OCI-M1 (cell line): ENCODE results near the gene POLR3K.
"Not testable (repeated sequence)": the region's sequence is repeated elsewhere in the genome, so short reads cannot be mapped to it uniquely, and the experiment has no call there.

Experiments used
- DNase-seq: peaks from one replicate; lab custom pipeline; 2025; lab: John Stamatoyannopoulos, UW

The POLR3K gene

GRCh38 chr16:63998-64913, 10.8 kb upstream of the POLR3K start:
- no peak for DNase-seq

GRCh38 chr16:63466-63865, 10.1 kb upstream of the POLR3K start:
- no peak for DNase-seq

GRCh38 chr16:62968-63391, 9.6 kb upstream of the POLR3K start:
- no peak for DNase-seq

DNA sequence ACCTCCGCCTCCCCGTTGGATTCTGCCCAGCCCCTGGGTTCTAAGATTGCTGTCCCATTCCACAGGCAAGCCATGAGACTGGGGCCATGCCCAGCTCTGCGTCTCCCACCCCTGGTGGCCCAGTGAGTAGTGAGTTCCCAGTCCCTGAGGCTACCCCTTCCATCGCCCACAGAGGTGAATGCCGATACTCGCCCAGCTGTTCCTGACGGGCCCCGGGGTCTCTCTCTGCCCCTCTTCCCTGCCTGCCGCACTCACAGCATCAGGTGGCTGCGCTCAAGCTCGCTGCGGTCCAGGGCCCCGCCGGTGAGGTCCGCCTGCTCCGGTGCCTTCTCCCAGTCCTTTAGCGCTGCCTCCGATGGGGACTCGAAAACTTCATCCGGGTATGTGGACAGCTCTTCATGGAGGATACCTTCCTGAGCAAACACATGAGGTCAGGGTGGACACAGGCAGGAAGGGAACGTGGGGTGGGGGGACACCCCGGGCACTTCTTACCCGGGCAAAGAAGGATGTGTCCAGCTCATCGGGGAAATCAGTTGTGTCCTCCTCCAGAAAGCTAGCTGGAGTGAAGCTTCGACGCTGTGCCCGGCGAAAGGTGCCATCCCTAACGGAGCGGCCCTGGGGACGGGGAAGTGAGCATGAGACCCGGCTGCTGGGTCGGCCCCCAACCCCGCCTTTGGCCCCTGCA, 9.0 kb upstream of the POLR3K start:
- DNase-seq, result no peak

DNA sequence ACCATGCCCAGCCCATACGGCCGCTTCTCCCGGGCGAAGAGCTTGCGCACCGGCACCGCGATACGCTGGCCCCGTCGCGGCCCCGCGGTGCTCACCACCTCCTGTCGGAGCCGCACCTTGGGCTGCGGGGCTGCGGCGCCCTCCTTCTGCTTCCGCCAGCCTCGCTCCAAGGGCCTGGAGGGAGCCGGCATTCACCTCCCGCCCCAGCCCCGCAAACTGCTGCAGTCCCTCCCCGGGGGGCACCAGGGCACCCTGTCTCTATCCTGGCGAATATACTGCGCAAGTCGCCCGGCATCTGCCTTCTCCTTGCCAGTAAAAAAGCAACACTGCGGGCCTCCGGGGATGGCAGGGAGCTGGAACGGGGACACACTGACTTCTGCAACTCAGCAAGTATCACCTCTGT, 8.5 kb upstream of the POLR3K start:
- DNase-seq, result no peak

DNA sequence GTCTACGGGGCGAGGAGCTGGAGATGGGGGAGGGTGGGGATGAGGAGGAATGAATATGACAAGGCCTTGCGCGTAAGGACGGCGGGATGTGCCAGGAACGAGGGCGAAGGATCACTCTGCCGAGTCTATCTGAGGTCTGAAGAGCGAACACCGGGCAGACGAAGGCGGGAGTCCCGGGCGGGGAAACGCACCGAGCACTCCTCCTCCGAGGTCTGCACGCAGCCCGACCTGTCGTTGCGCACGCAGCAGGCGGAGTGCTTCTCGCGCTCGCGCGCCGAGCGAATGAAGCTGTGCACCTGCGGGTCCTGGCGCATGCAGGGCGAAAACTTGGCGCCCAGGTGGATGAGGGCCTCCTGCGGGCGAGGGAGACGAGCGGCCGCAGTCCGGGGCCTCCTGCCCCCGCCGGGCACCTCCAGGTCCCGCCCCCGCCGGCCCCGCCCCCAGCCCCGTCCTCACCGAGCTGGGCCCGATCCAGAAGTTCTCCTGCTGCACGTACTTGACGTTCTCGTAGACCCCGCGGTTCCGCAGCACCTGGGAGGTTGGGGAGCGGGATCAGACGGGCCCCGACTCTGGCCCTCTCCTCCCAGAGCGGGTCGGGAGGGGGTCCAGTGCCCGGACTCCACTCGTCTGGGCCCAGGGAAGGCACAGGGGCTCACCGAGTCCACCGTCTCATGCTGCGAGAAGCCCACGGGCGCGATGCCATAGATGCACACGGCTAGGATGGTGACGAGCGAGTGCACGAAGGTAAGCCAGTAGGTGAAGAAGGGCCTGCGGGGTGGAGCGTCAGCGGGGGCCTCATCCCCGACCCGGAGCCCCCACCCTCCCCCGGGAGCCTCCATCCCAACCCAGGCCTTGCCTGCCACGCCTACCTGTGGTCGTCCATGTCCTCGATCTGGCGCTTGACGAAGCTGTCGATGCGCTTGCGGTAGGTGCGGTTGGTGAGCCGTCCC, 7.8 kb upstream of the POLR3K start:
- no peak for DNase-seq

DNA sequence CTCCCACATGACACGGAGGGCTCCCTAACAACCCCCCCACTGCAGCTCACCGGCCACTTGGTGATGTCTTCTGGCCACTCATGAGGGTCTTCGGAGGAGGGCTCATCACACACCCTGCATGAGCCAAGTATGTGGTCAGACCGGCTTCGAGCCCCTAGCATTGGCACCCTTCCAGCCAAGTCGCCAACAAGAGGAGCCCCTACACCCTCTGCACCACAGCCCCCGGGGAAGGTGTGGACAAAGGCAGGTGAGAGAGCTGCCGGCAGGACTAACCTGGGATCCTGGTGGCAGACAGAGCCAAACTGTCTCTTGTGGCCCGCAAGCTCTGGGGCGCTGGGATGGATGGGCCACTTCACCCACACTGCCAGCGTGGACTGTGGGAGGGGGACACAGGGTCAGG, 6.8 kb upstream of the POLR3K start:
- no peak for DNase-seq

GRCh38 chr16:59440-60059, 6.1 kb upstream of the POLR3K start:
- DNase-seq, result no peak

DNA sequence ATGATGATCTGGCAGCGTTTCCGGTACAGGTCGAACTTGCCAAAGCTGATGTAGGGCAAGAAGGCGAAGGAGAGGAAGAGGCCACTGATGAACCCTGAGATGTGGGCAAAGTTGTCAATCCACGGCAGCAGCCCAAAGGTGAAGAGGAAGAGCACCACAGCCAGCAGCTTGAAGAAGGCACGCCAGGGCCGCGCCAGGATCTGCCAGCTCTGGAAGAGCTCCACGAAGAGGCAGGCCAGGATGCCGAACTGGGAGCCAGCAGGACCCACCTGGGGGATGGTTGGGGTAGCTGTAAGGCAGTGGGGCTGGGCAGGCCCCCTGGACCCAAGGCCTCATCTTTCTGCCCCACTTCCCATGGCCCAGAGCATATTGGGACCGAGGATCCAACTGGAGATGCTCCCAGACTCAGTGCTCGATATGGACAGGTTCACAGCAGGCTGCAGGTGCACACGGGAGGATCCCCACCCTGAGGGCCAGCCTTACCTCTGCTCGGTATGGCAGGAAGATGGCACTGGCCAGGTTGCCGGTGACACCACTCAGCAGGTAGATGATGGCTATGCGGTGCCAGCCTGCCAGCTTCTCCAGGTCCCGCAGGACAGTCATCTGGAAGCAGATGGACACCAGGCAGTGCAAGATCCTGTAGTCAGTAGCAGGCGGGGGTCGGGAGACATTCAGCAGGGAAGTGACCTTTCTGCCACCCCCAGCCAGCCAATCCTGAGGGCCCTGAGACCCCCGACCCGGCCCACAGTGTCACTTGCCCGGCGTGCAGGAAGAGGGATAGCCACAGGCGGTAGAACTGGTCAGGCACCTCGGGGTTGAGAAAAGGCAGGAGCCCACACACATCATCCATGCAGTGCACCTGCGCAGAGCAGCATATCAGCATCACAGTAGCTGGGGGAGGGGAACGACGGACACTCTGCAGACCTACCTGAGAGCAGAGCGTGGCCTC, 5.4 kb upstream of the POLR3K start:
- DNase-seq, result no peak

DNA sequence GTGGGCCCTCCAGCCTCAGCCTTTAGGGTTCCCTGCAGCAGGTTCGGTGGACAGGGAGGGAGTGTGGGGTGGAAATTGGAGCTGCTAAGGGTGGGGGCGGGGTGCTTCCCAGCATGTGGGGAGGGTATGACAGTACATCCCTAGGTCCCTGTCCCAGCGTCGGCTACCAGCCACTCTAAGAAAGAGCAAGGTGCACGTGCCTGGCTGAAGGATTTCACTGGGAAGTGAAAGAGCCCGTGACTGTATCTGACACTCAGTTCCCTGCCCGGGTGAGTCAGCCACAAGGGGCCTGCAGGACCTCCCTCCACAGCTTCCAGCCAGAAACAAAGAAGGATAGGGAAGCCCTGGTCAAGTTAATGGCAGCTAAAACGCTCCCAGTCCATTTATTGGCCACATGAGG, 4.3 kb upstream of the POLR3K start:
- no peak for DNase-seq

GRCh38 chr16:56231-56927, 3.0 kb upstream of the POLR3K start:
- no peak for DNase-seq

DNA sequence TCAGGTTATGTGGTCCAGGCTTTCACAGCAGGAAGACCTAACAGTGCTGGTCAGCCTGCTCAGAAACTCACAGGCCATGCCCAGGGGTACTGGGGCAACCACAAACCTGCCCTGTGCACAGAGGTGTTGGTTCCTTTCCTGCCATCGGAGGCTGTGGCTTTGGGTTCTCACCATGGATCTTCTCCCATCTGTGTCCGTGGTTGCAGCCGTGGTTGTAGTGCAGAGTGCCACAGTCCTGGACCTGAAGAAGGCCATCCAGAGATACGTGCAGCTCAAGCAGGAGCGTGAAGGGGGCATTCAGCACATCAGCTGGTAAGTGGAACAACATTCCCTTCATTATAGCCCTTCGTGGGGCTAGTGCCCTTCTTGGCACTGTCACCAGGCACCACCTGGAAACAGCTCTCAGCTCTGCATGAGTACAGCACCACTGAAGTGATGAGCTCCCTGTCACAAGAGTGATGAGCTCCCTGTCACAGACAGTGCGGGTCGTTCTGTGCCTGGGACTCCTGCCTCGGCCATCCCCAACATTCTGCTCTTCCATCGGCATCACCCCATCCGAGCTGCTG, 2.2 kb upstream of the POLR3K start:
- DNase-seq, result no peak

- DNase-seq, result no peak
Measured at GRCh38 chr16:54237-54581, 801 bp upstream of the POLR3K start.

DNA sequence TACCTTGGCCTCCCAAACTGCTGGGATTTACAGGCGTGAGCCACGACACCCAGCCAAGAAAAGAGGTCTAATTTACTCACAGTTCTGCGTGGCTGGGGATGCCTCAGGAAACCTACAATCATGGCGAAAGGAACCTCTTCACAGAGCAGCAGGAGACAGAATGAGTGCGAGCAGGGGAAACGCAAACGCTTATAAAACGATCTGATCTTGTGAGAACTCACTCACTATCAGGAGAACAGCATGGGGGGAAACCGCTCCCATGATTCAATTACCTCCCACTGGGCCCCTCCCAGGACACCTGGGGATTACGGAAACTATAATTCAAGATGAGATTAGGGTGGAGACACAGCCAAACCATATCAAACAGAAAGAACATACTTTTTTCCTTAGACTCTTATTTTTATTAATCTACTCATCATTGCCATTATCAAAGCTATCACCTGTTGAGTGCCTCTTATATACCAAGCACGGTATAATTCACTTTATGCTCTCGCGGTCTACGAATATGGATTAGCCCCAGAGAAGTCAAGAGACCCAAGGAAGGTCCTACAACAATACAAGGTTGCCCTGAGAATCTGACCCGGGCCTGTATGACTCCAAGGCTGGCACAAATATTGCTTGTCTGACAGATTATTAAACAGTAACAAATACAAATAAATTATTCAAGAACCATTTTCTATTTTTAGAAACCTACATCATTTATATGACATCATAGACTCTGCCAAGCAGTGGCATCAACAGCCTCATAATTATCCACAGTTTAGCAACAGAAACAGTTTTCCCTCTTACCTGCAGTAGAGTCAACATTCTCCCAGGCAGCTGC, 2.4 kb downstream of the POLR3K start:
- DNase-seq, result no peak

DNA sequence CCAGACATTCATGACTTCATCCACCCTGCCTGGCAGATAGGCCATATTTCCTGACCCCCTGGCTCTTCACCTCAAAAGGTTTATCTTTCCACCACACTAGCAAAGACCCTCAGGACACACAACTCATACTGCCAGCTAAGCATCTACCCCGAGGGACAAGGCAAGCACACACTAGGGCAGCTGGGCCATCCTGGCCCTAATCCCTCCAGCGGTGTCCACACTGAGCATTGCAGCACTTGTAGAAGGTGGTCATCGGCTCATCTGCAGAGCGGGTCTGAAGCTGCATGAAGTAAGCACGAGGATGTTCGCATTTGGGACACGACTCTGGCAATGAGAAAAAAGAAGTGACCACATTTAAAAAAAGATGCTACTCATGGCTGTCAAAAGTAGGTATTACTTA, 6.2 kb downstream of the POLR3K start:
- no peak for DNase-seq

DNA sequence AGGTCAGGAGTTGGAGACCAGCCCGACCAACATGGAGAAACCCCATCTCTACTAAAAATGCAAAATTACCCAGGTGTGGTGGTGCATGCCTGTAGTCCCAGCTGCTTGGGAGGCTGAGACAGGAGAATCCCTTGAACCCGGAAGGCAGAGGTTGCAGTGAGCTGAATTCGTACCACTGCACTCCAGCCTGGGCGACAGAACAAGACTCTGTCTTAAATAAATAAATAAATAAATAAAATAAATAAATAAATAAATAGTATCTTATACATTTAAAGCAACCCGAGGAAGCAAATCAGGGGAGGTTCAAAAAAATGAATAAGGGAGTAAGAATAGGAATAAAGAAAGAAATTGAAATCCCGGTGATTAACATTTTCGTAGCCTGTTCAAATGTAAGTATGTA, 6.9 kb downstream of the POLR3K start:
- DNase-seq, result not testable (repeated sequence)

DNA sequence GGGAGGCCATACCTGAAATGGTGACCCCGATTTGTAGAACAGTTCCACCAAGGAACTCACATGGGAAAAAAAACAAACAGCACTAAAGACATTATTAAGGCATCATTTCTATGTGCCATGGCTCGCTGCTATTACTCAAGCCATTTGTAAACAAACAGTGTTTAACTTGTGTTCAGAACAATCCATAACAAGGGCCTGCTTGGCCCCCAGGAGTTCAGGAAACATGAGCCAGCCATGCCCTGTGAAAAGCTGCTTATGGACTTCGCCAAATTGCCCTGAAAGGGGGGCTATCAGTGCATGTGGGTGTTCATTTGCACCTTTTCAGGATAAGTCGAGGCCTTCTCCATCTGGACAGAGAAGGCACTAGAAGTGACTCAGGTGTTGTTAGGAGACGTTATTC, 8.0 kb downstream of the POLR3K start:
- no peak for DNase-seq

GRCh38 chr16:44655-45054, 8.8 kb downstream of the POLR3K start:
- no peak for DNase-seq

- DNase-seq, result no peak
Measured at GRCh38 chr16:43294-43693, 10.1 kb downstream of the POLR3K start.
